ENCODE data around the gene MAG. TPM values are rescaled to one million over a fixed set of nuclear protein-coding genes. Genes with fewer than 3 reads are reported as not detected.
"Not testable (repeated sequence)": the region's sequence is repeated elsewhere in the genome, so short reads cannot be mapped to it uniquely, and the experiment has no call there.

MAG gene
- polyA plus RNA-seq, 1 experiment, result not detected

- ChIA-PET CTCF (no interaction called here), POLR2A (no interaction called here)
- Histone ChIP-seq H3K27me3 (ENCODE audit: control insufficient read depth, insufficient read depth, low read length) (peaks cover 2% of the 10 kb centered on the region; the same call in 1 of the 2 replicates), H3K36me3 (ENCODE audit: control insufficient read depth, insufficient read depth, low read length) (no peaks in the 10 kb centered on the region), H3K4me3 (ENCODE audit: low read depth, low read length) (no peak within 1 kb of the TSS)
- no peak for DNase-seq (ENCODE audit: low read depth)
- TF ChIP-seq CTCF (IDR thresholded peaks at IDR 0.05; ENCODE audit: insufficient read depth, low read depth, low read length), result no peak
These were observed 66.1 kb downstream of the MAG start, which contains the start of gene FFAR3 for GRCh38 chr19:35357867-35358573. Gene FFAR3, plus strand, starts transcription at chr19:35358460. Its CDS starts 431 bp downstream, at chr19:35358891.

- H3K36me3 ChIP-seq (ENCODE audit: control insufficient read depth, insufficient read depth, low read length); H3K4me3 ChIP-seq (ENCODE audit: low read depth, low read length); POLR2A ChIA-PET; DNase-seq (ENCODE audit: low read depth); CTCF ChIA-PET; H3K27me3 ChIP-seq (ENCODE audit: control insufficient read depth, insufficient read depth, low read length): not testable (repeated sequence)
These were observed 66.9 kb downstream of the MAG start for GRCh38 chr19:35358834-35359233.

- H3K4me3 ChIP-seq (ENCODE audit: low read depth, low read length); CTCF ChIA-PET; DNase-seq (ENCODE audit: low read depth); POLR2A ChIA-PET; H3K36me3 ChIP-seq (ENCODE audit: control insufficient read depth, insufficient read depth, low read length); H3K27me3 ChIP-seq (ENCODE audit: control insufficient read depth, insufficient read depth, low read length): not testable (repeated sequence)
These were observed 67.4 kb downstream of the MAG start for GRCh38 chr19:35359395-35359794.

GRCh38 chr19:35360081-35360480, 68.1 kb downstream of the MAG start:
- H3K36me3 ChIP-seq (ENCODE audit: control insufficient read depth, insufficient read depth, low read length); DNase-seq (ENCODE audit: low read depth); H3K27me3 ChIP-seq (ENCODE audit: control insufficient read depth, insufficient read depth, low read length); POLR2A ChIA-PET; H3K4me3 ChIP-seq (ENCODE audit: low read depth, low read length); CTCF ChIA-PET: not testable (repeated sequence)

- no peaks in the 10 kb centered on the region; the same call in none of the 2 replicates for H3K27me3 ChIP-seq (ENCODE audit: control insufficient read depth, insufficient read depth, low read length)
- TF ChIP-seq CTCF (IDR thresholded peaks at IDR 0.05; ENCODE audit: insufficient read depth, low read depth, low read length), result no peak
- no peak overlapping the region for H3K4me3 ChIP-seq (ENCODE audit: low read depth, low read length)
- ChIA-PET POLR2A (no interaction called here), CTCF (no interaction called here)
- no peak for DNase-seq (ENCODE audit: low read depth)
- no peaks in the 10 kb centered on the region for H3K36me3 ChIP-seq (ENCODE audit: control insufficient read depth, insufficient read depth, low read length)
These were observed 69.0 kb downstream of the MAG start for GRCh38 chr19:35360880-35361420.

- H3K27me3 ChIP-seq (ENCODE audit: control insufficient read depth, insufficient read depth, low read length), result no peaks in the 10 kb centered on the region; the same call in none of the 2 replicates
- CTCF ChIA-PET, result interaction anchor here (0.8 to 1.1 kb wide), 2 partner anchors 9 to 133 kb away, joined by 3 to 4 read pairs; no protein-coding TSS in a partner anchor
- H3K36me3 ChIP-seq (ENCODE audit: control insufficient read depth, insufficient read depth, low read length), result no peaks in the 10 kb centered on the region
- TF ChIP-seq CTCF (IDR thresholded peaks at IDR 0.05; ENCODE audit: insufficient read depth, low read depth, low read length), result no peak
- POLR2A ChIA-PET, result no interaction called here
- no peak overlapping the region for H3K4me3 ChIP-seq (ENCODE audit: low read depth, low read length)
- no peak for DNase-seq (ENCODE audit: low read depth)
These were observed 70.5 kb downstream of the MAG start for GRCh38 chr19:35362261-35363000.
